SH-SY5Y (cell line): ENCODE measurements around the gene TSPAN14.

Source experiments
- GATA2 ChIP-seq: IDR thresholded peaks from 2 replicates; pipeline ENCODE4 v1.6.1; 2011; ENCODE audit warnings: mild to moderate bottlenecking, low read depth, low read length
- GATA3 ChIP-seq: IDR thresholded peaks from 2 replicates; pipeline ENCODE4 v1.6.1; 2011; ENCODE audit warnings: low read depth, mild to moderate bottlenecking, low read length, moderate library complexity

DNA sequence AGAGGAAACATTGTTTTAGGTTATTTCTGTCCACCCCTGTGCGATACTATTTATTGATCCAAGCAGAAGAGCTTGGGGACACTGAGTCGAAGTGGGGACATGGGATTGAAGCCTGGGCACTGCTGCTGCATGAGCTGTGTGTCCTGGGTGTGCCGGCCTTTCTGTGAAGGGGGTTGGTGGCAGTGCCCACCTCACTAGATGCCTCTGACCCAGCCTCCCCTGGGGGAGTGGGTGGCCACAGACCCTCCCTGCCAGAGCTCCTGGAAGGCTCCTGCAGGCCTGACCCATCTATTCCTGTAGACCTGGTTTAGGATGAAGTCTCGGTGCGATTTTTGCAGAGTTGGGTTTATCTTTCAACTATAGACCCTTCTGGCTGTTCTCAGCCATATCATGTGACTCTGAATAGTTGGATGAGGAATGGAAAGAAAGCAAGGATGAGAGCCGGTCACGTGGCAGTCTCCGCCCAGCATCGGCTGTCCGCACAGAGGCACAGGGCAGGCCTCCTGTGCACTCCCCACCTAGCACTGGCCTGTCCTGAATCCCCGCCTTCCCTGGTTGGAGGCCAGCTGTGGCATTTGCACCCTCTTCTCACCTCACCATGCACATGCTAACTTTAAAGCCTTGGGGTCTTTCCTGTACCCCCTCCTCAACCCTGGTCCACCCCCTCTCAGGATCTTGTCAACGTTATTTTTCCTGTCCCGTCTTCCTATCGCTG, 66.0 kb downstream of the TSPAN14 start:
- TF ChIP-seq GATA3 (no peak), GATA2 (no peak)
